Suppressor macrophage treated with lipopolysaccharide for 1 hour (primary cell): ENCODE data around the gene AFAP1.

Experiments
- DNase-seq, 3 donors: peaks; one replicate each; pipeline ENCODE4 v3.0.0-alpha.2; 2020 to 2022

Gene AFAP1

DNA sequence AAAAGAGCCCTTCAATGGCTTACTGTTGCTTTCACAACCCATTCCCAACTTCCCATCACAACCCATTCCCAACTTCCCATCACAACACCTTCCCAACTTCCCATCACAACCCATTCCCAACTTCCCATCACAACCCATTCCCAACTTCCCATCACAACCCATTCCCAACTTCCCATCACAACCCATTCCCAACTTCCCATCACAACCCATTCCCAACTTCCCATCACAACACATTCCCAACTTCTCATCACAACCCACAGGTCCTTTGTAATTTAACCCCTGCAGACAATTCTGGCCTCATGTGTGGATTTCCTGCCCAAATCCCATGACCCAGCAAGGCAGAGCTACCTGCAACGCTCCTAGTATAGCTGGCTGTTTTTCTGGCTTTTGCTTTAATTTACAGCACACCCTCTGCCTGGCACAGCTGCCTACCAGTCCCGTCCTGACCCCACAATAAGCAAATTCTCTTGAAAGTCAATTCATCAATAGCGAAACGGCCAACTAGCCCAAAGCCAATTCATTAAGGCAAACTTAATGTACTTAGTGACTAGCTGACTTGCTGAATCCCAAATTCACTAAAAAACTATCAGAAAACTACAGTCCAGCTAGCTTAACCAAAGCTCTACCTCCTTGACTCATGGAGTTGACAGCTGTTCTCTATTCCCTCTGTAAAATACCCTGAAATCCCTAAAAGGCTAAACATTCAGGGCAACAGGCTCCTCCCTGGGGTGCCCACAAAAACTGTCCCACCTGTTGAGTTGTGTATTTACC, 75.6 kb downstream of the AFAP1 start:
- DNase-seq: no peak

DNA sequence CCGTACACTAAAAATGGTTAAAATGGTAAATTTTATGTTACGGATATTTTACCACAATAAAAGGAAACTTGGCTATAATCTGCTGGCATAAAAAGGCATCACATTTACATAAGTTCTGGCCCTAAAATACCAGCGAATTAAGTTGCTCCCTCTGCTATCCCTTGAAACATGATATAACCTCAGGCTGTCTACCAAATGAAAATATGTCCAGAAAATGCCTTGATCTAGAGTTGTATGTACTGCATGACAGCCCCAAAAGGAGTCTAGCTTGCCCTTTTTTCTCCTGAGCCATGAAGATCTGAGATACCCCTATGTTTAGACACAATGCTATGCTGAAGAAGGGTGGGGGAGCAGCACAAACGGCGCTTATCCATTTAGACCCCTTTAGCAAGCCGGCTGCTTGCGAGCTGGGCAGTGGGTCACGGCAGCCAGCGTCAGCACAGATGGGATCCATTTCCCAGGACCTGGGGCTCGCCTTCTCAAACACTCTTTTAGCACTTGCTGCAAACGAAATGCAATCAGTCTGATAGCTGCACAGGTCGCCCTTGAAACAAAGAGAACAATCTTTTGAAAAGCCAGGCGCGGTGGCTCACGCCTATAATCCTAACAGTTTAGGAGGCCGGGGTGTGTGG, 77.0 kb downstream of the AFAP1 start:
- DNase-seq: no peak

DNA sequence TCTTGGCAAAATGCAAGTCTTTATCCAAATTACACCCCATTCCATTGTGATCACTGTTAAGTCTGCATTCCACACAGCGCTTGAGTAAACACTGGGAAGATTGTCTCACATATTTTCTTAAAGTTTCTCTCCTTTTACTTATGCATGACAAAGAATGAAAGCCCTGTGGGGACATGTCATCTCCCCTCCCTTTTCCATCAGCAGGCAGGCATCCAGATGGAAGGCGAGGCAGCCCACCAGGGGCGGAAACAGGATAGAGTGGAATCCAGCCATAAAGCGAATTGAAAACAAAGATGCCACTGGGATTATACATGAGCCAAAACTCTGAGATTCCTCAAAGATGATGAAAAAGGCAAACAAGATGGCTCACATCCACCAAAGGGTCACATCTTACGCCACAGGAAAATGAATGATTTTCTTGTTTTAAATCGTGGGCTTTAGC, 78.2 kb downstream of the AFAP1 start:
- no peak for DNase-seq

DNA sequence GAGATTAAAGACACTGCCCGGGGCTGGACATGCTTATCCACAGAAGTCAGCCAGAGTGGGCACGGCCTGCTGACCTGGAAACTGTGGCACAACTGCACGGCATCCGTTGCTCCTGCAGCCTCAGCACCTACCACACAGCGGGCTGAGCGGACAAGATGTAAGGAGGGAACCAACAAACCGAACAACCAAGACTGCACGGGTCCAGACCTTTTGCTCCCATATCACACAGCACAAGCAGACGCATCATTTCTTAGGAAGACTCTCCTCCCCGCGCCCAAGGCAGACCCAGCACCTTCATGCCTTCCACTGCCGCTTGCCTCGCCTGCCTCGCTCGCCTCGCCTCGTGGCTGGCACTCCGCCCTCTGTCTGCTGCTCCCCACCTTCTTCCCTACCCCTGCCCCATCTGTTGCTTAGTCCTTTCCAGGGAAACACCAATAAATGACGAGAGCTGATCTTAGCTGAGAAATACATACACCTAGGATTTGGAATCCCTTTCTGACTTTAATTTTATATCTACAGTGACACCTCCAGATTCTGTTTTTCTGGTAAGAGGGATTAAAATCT, 79.0 kb downstream of the AFAP1 start:
- no peak for DNase-seq

DNA sequence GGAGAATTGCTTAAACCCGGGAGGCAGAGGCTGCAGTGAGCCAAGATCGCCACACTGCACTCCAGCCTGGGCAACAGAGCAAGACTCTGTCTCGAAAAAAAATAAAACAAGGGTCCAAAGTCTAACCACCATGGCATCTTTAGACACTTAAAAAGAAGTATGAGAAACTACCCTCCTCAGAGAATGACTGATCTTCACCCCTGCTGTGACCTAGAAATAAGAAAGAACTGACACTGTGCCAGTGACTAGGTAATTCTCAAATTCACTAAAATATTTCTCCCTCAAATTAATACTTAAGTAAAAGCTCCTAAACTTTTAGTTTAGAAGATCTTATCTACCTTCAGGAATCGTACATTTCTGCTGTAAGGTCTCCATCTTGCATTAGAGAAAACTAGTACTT, 80.3 kb downstream of the AFAP1 start:
- no peak for DNase-seq

DNA sequence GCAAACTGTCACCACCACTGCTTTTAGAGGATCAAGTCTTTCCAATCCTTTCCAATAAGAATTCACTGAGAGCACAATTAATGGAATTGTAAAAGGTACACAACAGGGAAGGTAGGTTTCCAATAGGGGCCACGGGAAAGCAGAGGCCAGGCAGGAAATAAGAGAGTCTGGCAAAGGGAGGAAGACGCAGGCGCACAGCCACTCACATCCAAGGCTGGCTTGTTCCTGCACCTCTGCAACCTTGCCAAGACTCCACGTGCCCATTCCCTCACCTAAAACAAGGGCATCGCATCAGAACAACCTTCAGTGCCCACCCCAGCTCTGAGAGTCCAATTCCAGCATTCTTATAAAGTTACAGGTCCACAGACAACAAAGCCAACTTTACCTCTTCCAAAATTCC, 81.2 kb downstream of the AFAP1 start:
- DNase-seq: no peak

DNA sequence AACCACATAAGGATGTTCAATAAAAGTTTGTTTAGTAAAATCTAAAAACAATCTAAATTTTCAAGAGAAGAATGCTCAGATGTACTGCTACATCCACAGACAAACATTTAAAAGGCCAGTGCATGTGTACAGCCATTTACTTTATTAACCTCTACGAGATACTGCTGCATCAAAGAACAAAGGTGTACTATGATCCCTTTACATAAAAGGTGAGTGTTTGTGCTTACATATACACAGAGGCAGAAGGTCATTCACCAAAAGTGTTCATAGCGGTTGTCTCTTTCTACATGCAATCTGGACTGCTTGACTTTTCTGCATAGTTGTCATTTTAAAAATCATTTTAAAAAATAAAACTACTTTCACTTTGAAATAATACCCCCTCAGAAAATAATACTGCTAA, 81.7 kb downstream of the AFAP1 start:
- DNase-seq: no peak

DNA sequence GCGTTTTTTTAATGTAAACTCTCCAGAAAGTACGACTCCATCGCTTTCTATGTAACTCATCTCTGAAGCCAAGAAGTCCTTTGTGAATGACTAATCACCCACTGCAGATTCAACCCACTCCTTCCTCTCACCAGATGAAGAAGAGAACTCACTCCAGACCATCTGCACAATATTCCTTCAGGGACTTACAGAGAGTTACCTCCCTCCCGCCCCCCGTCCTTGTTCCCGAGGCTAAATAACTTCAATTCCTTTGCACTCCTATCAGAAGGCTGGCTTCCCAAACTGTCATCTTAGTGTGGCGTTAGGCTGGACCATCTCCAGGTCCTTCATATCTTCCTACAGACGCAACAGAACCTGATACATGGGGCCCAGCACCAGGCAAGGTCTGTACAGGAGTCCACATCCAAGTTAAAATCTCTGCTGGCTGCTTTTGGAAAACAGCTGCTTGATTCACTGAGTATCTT, 82.4 kb downstream of the AFAP1 start:
- peak; percentile 16 to 44 (median 38) for DNase-seq

DNA sequence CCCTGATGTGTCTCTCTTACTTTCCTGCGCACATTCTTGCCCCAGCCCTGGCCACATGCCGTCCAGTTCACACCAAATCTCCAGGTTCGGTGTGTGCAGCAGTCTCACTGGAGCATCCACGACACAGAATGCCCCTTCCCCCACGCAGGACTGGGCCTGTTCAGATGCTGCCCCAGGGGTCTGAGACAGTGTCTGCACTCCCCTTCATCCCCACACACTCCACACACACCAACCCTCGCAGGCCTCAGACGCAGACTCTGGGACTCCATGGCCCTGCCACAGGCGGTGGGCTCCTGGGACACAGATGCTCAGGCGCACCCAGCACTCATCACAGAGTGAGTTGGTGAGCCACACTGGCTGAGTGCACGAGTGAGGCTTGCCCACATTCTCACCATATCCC, 83.9 kb downstream of the AFAP1 start:
- DNase-seq: no peak

DNA sequence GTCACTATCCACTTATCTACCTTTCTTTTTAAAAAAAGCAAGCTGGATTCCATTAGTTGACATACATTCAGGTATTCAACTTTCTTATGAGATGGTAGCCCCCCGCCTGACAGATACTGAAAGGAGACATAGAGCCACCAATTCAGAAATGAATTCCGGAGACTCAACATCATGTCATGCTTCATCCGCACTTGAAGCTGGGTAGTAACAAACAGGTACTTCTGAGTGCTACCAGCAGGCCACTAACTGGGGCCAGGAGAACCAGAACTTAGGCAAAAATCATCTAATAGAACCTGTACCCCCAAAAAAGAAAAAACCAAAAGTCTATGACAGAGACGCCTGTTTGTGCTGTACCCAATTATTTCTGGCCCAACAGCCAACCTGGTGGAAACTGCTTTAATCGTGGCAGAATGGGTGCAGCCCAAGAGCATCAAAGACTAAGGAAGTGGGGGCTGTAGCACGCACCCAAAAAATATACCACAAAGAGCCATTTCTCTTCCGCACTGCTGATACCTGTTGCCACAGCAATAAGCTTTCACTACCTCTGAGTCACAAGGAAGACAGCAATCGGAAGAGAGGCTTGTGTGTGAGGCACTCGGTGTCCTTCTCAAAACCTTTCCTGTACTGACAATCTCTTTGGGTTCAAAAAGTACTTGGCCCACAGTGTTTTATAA, 84.8 kb downstream of the AFAP1 start:
- DNase-seq: no peak

DNA sequence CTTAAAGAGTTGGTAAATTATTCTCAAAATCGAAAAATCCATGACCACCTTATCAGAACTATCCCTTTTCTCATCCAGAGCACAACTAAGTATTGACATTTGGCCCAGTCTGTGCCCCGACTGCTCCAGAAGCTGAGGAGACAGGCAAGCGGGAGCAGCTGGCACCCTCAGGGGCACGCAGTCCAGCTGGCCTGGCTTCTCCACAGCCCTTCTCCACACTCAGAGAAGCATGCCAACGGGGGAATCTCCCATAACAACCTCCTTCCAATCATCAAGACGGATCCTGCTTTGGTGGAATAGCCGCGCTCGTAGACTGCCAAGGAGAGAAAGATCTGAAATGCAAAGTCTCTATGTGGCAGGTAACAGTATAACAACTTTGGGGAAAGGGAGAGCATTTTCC, 85.4 kb downstream of the AFAP1 start:
- DNase-seq: no peak

DNA sequence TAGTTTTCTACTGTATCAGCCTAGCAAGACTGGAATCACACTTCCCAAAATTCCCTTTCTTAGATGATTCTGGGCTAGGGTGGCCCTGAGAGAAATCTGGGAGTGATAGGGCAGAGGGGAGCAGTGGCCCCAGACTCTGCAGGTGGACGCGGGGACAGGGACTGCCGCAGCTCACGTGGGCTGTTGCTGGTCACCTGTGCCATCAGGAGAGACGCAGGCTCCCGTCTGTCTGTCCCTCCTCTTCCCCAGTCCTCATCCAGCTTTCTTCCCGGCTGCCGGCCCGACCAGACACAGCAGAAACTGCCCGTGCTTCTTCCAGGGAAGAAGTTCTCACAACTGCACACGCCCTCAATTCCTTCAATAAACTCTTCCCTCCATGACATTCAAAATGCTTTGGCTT, 86.4 kb downstream of the AFAP1 start:
- no peak for DNase-seq

DNA sequence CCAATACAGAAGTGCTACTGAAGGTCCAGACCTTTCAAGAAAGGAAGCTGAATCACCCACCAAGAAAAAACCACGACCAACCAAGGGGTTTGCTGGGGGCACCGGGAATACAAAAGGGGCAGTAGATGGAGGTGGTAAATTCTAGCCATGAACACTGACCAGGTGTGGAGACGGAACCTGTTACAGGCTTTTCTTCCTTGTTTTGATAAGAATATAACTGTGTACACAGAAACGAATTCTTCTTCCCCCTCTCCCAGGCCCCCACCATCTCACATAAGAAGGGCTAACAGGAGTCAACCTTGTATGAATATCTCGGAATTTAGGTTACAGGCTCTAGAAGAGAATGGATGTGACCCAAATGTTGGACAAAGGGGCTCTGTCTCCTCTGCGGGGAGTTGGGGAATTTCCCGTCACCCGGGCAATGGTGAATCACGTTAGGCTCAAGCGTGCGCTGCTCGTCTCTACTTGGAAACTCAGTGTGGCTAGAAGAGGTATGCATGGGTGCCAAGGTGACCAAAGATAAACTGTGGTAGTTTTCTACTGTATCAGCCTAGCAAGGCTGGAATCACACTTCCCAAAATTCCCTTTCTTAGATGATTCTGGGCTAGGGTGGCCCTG, 87.0 kb downstream of the AFAP1 start:
- no peak for DNase-seq

DNA sequence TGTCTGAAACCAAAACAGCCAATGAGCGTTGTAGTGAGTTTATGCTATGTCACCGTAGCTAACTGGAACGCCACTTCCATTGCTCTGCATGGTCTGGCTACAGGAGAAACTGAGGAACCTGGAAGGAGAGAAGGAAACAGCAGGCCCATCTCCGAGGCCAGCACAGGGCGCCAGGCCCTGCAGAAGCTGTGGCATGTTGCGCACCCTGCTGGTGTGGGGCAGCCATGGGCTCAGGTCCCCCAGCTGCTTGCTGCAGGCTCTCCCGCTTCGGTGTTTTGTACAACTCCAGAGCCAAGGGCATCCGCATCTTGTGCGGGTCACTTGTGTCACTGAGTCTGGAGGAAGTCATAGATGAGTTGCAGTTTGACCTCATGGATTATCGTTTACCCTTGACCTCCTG, 89.2 kb downstream of the AFAP1 start:
- no peak for DNase-seq

DNA sequence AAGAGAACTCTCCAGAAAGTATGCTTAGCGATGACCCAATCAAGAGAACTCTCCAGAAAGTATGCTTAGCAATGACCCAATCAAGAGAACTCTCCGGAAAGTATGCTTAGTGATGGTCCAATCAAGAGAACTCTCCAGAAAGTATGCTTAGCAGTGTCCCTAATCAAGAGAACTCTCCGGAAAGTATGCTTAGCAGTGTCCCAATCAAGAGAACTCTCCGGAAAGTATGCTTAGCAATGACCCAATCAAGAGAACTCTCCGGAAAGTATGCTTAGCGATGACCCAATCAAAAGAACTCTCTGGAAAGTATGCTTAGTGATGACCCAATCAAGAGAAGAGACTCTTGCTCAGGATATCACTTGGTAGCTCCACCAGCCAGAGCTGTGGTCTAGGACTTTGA, 92.5 kb downstream of the AFAP1 start:
- DNase-seq: no peak

DNA sequence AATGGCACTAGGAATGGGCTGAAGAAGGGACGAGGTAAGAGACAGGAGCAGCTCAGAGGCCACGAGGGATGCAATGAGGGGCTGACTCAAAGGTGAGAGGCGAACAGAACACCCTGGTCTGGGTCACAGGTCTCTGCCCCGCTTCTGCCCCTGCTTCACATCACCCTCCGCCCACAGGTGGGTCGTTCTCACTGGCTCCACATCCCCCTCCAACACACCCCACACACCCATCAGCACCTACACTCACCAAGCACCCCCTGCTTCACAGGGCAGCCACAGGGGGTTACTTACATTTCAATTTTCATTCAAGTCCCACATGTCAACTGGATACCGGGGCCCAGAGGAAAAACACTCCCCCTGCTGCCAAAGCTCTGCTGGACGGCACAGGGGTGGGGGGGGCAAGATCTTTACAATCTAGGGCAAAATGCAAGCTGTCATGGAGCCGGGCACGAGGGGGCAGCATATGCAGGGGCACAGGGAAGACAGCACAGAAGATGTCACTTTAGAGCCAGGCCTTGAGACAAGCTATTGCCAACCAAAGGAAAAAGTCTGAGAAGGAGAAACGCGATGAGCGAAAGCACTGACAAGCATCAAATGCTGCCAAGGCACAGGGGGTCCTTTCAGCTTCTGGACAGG, 94.0 kb downstream of the AFAP1 start:
- DNase-seq: no peak

DNA sequence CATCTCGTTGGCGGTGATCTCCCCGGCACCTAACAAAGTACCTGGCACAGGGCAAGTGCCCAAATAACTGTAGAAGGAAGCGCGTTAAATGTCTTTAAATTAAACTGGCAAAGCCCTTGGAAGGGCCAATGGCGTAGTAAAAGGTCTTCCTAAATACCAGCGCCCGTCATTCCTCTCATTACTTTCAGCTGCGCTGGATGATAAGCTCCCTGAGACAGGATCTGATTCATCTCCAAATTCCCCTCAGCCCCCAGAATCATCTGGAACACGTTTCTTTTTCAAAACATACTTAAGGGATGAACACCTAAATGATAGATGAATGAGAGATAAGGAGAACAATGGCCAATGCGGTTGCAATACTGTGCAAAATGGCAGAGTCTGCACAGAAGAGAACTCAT, 95.1 kb downstream of the AFAP1 start:
- DNase-seq: no peak

DNA sequence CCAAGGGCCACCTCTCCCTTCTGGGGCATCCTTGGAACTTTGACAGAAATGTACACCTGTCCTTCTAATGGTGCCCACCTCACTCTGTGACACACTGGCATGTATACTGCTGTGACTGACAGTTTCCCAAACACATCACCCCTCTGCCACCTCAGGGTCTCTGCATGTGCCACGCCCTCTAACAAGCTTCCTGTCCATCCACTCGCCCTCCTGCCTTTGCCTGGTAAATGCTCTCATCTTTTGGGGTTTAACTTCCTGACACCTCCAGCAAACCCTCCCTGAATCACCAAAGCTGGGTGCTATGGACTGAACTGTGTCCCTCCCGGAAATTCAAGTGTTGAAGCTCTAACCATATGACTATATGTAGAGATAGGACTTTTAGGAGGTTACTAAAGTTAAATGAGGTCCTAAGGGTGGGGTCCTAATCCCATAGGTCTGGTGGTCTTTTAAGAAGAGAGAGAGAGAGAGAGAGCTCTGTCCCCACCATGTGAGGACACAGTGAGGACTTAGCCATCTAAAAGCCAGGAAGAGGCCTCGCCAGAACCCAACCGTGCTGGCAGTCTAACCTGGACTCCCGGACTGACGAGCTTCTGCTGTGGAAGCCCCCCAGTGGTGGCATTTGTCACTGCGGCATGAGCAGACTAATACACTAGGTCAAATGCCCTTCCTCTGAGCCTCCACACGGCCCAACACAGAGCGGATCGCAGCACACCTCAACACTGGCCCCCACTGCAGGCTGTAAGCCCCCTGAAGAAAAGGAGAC, 95.6 kb downstream of the AFAP1 start:
- peak; percentile 63 to 84 (median 73) for DNase-seq

DNA sequence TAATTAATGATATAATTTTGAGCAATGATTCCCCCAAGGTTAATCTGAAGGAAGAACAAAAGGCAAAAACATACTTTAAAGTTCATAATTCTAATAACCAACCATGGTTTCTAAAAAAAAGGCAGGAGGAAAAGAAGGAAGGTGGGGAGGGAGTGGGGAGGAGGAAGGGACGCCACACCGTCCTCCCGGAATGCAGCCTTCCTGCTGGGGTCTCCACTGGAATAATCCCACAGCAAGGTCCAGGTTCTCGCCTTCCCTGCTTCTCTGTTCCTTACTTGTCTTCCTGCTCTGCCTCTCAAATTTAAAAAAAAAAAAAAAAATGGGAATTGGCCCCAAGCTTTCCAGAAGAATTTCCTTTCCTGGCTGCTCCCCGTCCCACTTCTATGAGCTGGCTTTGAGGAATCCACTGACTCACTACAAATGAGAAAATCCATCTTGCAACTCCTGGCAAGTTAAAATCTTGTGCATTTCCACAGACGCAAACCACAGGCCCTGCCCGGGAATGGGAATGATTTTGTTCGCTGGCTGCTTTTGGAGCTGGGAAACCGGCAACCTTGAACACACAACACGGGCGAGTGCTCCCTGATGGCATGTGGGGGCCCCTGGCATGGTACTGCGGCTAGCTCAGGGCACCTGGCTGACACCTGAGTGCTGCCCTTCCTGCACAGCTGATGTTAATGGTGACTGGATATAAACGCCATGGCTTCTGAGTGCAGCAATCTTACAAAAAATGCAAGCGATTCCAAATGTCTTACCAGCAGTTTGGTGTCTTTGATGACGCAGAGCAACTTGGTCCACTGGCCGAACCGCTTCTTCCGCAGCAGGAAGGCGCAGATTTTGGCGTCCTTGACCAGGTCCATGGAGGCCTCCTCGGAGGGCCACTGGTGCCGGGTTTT, 97.0 kb downstream of the AFAP1 start:
- no peak for DNase-seq

DNA sequence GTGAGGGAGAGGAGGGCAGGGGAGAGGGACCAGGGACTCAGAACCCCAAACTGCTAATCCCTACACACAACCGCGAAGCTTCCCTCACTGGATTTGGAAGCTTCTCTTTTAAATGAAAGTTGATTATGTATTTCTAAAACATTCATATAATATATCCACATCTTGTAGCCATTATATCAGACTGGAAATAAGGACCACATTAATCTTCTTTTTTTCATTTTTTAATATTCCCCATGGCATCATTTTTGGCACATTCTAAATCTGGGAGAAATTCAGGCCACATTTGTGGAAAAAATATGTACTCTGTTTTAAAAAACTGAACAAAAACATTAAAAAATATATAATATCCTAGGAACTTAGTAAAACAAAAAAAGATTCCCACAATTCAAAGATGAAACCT, 97.8 kb downstream of the AFAP1 start:
- DNase-seq: no peak

DNA sequence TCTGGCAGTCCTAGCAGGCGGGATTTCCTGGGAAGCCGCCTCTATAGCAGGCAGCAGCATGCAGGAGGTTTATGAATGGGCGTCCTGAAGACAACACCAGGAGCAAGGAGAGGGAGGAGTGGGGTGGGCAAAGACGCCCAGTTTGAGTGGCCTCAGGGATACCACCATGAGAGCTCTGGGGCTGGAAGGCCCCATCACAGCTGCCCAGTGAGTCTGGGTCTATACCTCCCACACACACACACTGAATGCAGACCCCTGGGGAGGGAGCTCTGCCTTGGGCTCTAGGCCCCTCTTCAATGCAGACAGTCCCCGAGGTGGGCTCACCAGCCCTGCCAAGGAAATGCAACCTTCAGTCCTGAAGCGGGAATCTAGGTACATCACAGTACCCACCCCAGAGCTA, 98.6 kb downstream of the AFAP1 start:
- no peak for DNase-seq
